Astrocyte of the spinal cord (primary cell): Measurements from ENCODE around the gene TBX19.
A peak's percentile ranks its signal among the peaks of the same experiment; 100 is the strongest.

Experiments
- DNase-seq: peaks from one replicate; pipeline ENCODE4 v3.0.0; 2011; ENCODE audit warnings: low read depth, low spot score
- H3K4me3 ChIP-seq: 2 replicates; pipeline ENCODE4 v1.5.1; 2011; ENCODE audit warnings: low read depth, mild to moderate bottlenecking, low read length, moderate library complexity
- CTCF ChIP-seq: IDR thresholded peaks from 2 replicates; pipeline ENCODE4 v1.5.1; 2012; ENCODE audit warnings: low read depth, mild to moderate bottlenecking, low read length, inconsistent platforms
- in situ Hi-C: cut with HindIII; loops from 2 replicates; pipeline ENCODE4 v1.10.0; 2017; ENCODE audit warnings: low sequenced_read_pairs

The TBX19 gene

GRCh38 chr1:168259567-168259966, 21.1 kb upstream of the TBX19 start:
- H3K4me3 ChIP-seq: no peak overlapping the region
- TF ChIP-seq CTCF: no peak
- in situ Hi-C loops: no loop called here
- no peak for DNase-seq

GRCh38 chr1:168260393-168260792, 20.3 kb upstream of the TBX19 start:
- TF ChIP-seq CTCF: no peak
- H3K4me3 ChIP-seq: no peak overlapping the region
- in situ Hi-C loops: no loop called here
- no peak for DNase-seq

- in situ Hi-C loops: no loop called here
- DNase-seq: peak; percentile 53
- no peak overlapping the region for H3K4me3 ChIP-seq
- no peak for TF ChIP-seq CTCF
Observed at GRCh38 chr1:168261390-168261789, 19.3 kb upstream of the TBX19 start.

GRCh38 chr1:168263130-168263529, 17.5 kb upstream of the TBX19 start:
- no peak for TF ChIP-seq CTCF
- in situ Hi-C loops: no loop called here
- no peak overlapping the region for H3K4me3 ChIP-seq
- no peak for DNase-seq

- in situ Hi-C loops: no loop called here
- DNase-seq: no peak
- no peak overlapping the region for H3K4me3 ChIP-seq
- no peak for TF ChIP-seq CTCF
Observed at GRCh38 chr1:168264296-168264695, 16.4 kb upstream of the TBX19 start.

- in situ Hi-C loops: no loop called here
- no peak for TF ChIP-seq CTCF
- no peak for DNase-seq
- no peak overlapping the region for H3K4me3 ChIP-seq
Observed at GRCh38 chr1:168265596-168265995, 15.1 kb upstream of the TBX19 start.

GRCh38 chr1:168266644-168267186, 14.0 kb upstream of the TBX19 start:
- in situ Hi-C loops: no loop called here
- no peak overlapping the region for H3K4me3 ChIP-seq
- no peak for DNase-seq
- no peak for TF ChIP-seq CTCF
